Fibroblast of skin of right biceps (primary cell): ENCODE measurements around the gene COL18A1.
"Not testable (repeated sequence)": the region's sequence is repeated elsewhere in the genome, so short reads cannot be mapped to it uniquely, and the experiment has no call there.

Experiments
- DNase-seq: peaks from one replicate; pipeline ENCODE4 v3.0.0-alpha.2; 2013

COL18A1 gene

GRCh38 chr21:45404730-45405270, at the start of gene COL18A1:
TSS of gene COL18A1 (plus strand) at chr21:45405165. CDS start at chr21:45405231, 66 bp downstream.
- DNase-seq, result peak; percentile 52

- peak; percentile 30 for DNase-seq
These were observed 49.4 kb upstream of the COL18A1 start for GRCh38 chr21:45355573-45355972.

GRCh38 chr21:45356251-45356650, 48.7 kb upstream of the COL18A1 start:
- DNase-seq, result no peak

- DNase-seq, result no peak
These were observed 48.1 kb upstream of the COL18A1 start for GRCh38 chr21:45356653-45357435.

- DNase-seq, result peak; percentile 33
These were observed 47.3 kb upstream of the COL18A1 start for GRCh38 chr21:45357436-45358260.

- no peak for DNase-seq
These were observed 46.7 kb upstream of the COL18A1 start for GRCh38 chr21:45358261-45358670.

GRCh38 chr21:45358711-45359310, 46.2 kb upstream of the COL18A1 start:
- no peak for DNase-seq

- no peak for DNase-seq
These were observed 45.3 kb upstream of the COL18A1 start for GRCh38 chr21:45359451-45360217.

GRCh38 chr21:45361033-45361997, 43.6 kb upstream of the COL18A1 start:
- DNase-seq, result peak; percentile 29

- no peak for DNase-seq
These were observed 42.8 kb upstream of the COL18A1 start for GRCh38 chr21:45362077-45362747.

GRCh38 chr21:45362748-45363145, 42.2 kb upstream of the COL18A1 start:
- DNase-seq, result no peak

- not testable (repeated sequence) for DNase-seq
These were observed 41.7 kb upstream of the COL18A1 start for GRCh38 chr21:45363272-45363671.

GRCh38 chr21:45363921-45364467, 41.0 kb upstream of the COL18A1 start:
- DNase-seq, result peak; percentile 98

GRCh38 chr21:45364468-45365185, 40.3 kb upstream of the COL18A1 start:
- DNase-seq, result peak; percentile 64

- DNase-seq, result no peak
These were observed 39.8 kb upstream of the COL18A1 start for GRCh38 chr21:45365186-45365607.

GRCh38 chr21:45365608-45366241, 39.2 kb upstream of the COL18A1 start:
- peak; percentile 78 for DNase-seq

GRCh38 chr21:45366476-45366875, 38.5 kb upstream of the COL18A1 start:
- DNase-seq, result no peak

GRCh38 chr21:45366931-45367401, 38.0 kb upstream of the COL18A1 start:
- DNase-seq, result peak; percentile 77
